GM19025 (cell line): ENCODE data around the gene TMPRSS6.

ENCODE experiments used
- ATAC-seq: cut with Tn5 transposase; IDR thresholded peaks from one replicate; pipeline ENCODE4 v1.9.1; 2021; ENCODE audit warnings: mild to moderate bottlenecking, low read depth, moderate library complexity; ENCODE audit not compliant: unreplicated experiment

Gene TMPRSS6

GRCh38 chr22:37109242-37109917 lies at the start of gene TMPRSS6:
TMPRSS6 (minus strand) TSS chr22:37109713; CDS start chr22:37103417, 6,296 bp downstream.
- ATAC-seq, result no peak

- ATAC-seq, result no peak
Measured at GRCh38 chr22:37158963-37159290, 49.4 kb upstream of the TMPRSS6 start.

- no peak for ATAC-seq
Measured at GRCh38 chr22:37157516-37158285, 48.2 kb upstream of the TMPRSS6 start.

GRCh38 chr22:37156686-37157435 lies 47.3 kb upstream of the TMPRSS6 start:
- ATAC-seq, result no peak

GRCh38 chr22:37155971-37156370 lies 46.5 kb upstream of the TMPRSS6 start:
- no peak for ATAC-seq

- no peak for ATAC-seq
Measured at GRCh38 chr22:37154925-37155712, 45.6 kb upstream of the TMPRSS6 start.

GRCh38 chr22:37153901-37154300 lies 44.4 kb upstream of the TMPRSS6 start:
- ATAC-seq, result no peak

GRCh38 chr22:37151401-37151800 lies 41.9 kb upstream of the TMPRSS6 start:
- no peak for ATAC-seq

GRCh38 chr22:37150701-37151100 lies 41.2 kb upstream of the TMPRSS6 start:
- no peak for ATAC-seq

- no peak for ATAC-seq
Measured at GRCh38 chr22:37148742-37149665, 39.5 kb upstream of the TMPRSS6 start.

GRCh38 chr22:37148031-37148651 lies 38.6 kb upstream of the TMPRSS6 start:
- ATAC-seq, result no peak

GRCh38 chr22:37147186-37147990 lies 37.9 kb upstream of the TMPRSS6 start:
- no peak for ATAC-seq

GRCh38 chr22:37146507-37147180 lies 37.1 kb upstream of the TMPRSS6 start:
- ATAC-seq, result no peak

GRCh38 chr22:37146051-37146385 lies 36.5 kb upstream of the TMPRSS6 start:
- ATAC-seq, result no peak

GRCh38 chr22:37145180-37146050 lies 35.9 kb upstream of the TMPRSS6 start:
- no peak for ATAC-seq

- ATAC-seq, result no peak
Measured at GRCh38 chr22:37144180-37144554, 34.7 kb upstream of the TMPRSS6 start.

GRCh38 chr22:37141971-37142370 lies 32.5 kb upstream of the TMPRSS6 start:
- ATAC-seq, result no peak
